A673 (cell line): ENCODE results near the gene KHK.

ENCODE experiments used
- EZH2 ChIP-seq: fragments of 200-600 bp; sonication (generic); IDR thresholded peaks from 2 replicates; pipeline ENCODE4 v1.6.1; 2017; ENCODE audit warnings: borderline replicate concordance, low read depth, mild to moderate bottlenecking, mixed read lengths, antibody characterized with exemption, low read length; ENCODE audit not compliant: poor library complexity, severe bottlenecking
- TF ChIP-seq, protein P1 (sequence below): fragments of 300-800, 200-600 bp; sonication (generic); conservative IDR thresholded peaks from 2 replicates; pipeline ENCODE4 v1.5.1; 2017; ENCODE audit warnings: low read depth, mild to moderate bottlenecking, antibody characterized with exemption, low read length, moderate library complexity, mixed read lengths

DNA sequence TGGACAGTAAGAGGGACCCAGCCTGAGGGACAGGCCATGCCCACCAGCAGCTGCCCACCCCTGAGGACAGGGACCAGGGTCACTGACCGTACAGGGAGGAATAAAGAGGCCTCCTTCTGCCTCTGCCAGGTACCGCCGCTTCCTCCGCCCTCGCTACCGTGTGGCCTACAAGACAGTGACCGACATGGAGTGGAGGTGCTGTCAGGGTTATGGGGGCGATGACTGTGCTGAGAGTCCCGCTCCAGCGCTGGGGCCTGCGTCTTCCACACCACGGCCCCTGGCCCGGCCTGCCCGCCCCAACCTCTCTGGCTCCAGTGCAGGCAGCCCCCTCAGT lies 6.0 kb upstream of the KHK start:
- TF ChIP-seq, protein P1, sequence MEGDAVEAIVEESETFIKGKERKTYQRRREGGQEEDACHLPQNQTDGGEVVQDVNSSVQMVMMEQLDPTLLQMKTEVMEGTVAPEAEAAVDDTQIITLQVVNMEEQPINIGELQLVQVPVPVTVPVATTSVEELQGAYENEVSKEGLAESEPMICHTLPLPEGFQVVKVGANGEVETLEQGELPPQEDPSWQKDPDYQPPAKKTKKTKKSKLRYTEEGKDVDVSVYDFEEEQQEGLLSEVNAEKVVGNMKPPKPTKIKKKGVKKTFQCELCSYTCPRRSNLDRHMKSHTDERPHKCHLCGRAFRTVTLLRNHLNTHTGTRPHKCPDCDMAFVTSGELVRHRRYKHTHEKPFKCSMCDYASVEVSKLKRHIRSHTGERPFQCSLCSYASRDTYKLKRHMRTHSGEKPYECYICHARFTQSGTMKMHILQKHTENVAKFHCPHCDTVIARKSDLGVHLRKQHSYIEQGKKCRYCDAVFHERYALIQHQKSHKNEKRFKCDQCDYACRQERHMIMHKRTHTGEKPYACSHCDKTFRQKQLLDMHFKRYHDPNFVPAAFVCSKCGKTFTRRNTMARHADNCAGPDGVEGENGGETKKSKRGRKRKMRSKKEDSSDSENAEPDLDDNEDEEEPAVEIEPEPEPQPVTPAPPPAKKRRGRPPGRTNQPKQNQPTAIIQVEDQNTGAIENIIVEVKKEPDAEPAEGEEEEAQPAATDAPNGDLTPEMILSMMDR = no peak
- no peak for TF ChIP-seq EZH2
